Smooth muscle cell of the brain vasculature (primary cell): ENCODE measurements around the gene SEBOX.
"Not testable (repeated sequence)": the region's sequence is repeated elsewhere in the genome, so short reads cannot be mapped to it uniquely, and the experiment has no call there.

Experiments
- DNase-seq: peaks from one replicate; pipeline ENCODE4 v3.0.0-alpha.2; 2012; ENCODE audit warnings: low read depth, low spot score

Gene SEBOX

GRCh38 chr17:28340374-28340773, 24.6 kb downstream of the SEBOX start:
- DNase-seq, result no peak

- DNase-seq, result no peak
Measured at GRCh38 chr17:28339431-28339830, 25.6 kb downstream of the SEBOX start.

GRCh38 chr17:28338769-28339212, 26.2 kb downstream of the SEBOX start:
- not testable (repeated sequence) for DNase-seq

- no peak for DNase-seq
Measured at GRCh38 chr17:28338056-28338768, 26.8 kb downstream of the SEBOX start.

GRCh38 chr17:28335959-28336871, 28.8 kb downstream of the SEBOX start:
- DNase-seq, result no peak

- peak; percentile 100 for DNase-seq
Measured at GRCh38 chr17:28335201-28335958, 29.6 kb downstream of the SEBOX start, which contains the start of the genes IFT20 and TNFAIP1. Gene IFT20, minus strand, starts transcription at chr17:28335472. Its CDS starts 3,487 bp downstream, at chr17:28331985. Gene TNFAIP1, plus strand, starts transcription at chr17:28335761. Its CDS starts 3,761 bp downstream, at chr17:28339522.

- no peak for DNase-seq
Measured at GRCh38 chr17:28334666-28335200, 30.3 kb downstream of the SEBOX start.

GRCh38 chr17:28334171-28334570, 30.8 kb downstream of the SEBOX start:
- no peak for DNase-seq

GRCh38 chr17:28333083-28333746, 31.8 kb downstream of the SEBOX start:
- no peak for DNase-seq

- no peak for DNase-seq
Measured at GRCh38 chr17:28331891-28332420, 33.0 kb downstream of the SEBOX start.

GRCh38 chr17:28330671-28331070, 34.3 kb downstream of the SEBOX start:
- DNase-seq, result no peak

- DNase-seq, result no peak
Measured at GRCh38 chr17:28328325-28328724, 36.7 kb downstream of the SEBOX start.

- no peak for DNase-seq
Measured at GRCh38 chr17:28327709-28328108, 37.3 kb downstream of the SEBOX start.

GRCh38 chr17:28327031-28327607, 37.9 kb downstream of the SEBOX start:
- no peak for DNase-seq

- DNase-seq, result no peak
Measured at GRCh38 chr17:28326114-28326513, 38.9 kb downstream of the SEBOX start.

GRCh38 chr17:28325211-28325610, 39.8 kb downstream of the SEBOX start:
- no peak for DNase-seq

GRCh38 chr17:28324781-28325180, 40.2 kb downstream of the SEBOX start:
- no peak for DNase-seq

GRCh38 chr17:28324267-28324745, 40.7 kb downstream of the SEBOX start:
- no peak for DNase-seq

- no peak for DNase-seq
Measured at GRCh38 chr17:28320215-28321061, 44.6 kb downstream of the SEBOX start.
